Lung (tissue), 12 donors: ENCODE data around the gene MYO16. TPM values are rescaled to one million over a fixed set of nuclear protein-coding genes. Genes with fewer than 3 reads are reported as not detected.

Source experiments
- ATAC-seq: fragments of 200-7000 bp; cut with Tn5 transposase; one replicate; pipeline ENCODE4 v1.9.1; 2020; ENCODE audit warnings: moderate number of reproducible peaks; ENCODE audit not compliant: insufficient read depth, low FRiP score
- DNase-seq, 3 donors: peaks; one replicate each; pipeline ENCODE4 v3.0.0-alpha.2; 2013 to 2017
- H3K27ac ChIP-seq, 2 donors: one replicate each; pipeline ENCODE4 v1.5.1; 2013; ENCODE audit warnings: mild to moderate bottlenecking in 2 of 2, moderate library complexity in 2 of 2, control low read depth in 1 of 2, inconsistent platforms in 1 of 2, low read depth in 1 of 2, low read length in 1 of 2
- H3K27me3 ChIP-seq, 3 donors: one replicate each; pipeline ENCODE4 v1.5.1; 2013; ENCODE audit warnings: low read length in 2 of 3; ENCODE audit not compliant: control insufficient read depth in 3 of 3, insufficient read depth in 3 of 3
- H3K36me3 ChIP-seq, 4 donors: one replicate each; pipeline ENCODE4 v1.5.1; 2013; ENCODE audit warnings: low read length in 4 of 4, mild to moderate bottlenecking in 1 of 4, moderate library complexity in 1 of 4; ENCODE audit not compliant: control insufficient read depth in 4 of 4, insufficient read depth in 4 of 4
- H3K4me1 ChIP-seq, 5 donors: one replicate each; pipeline ENCODE4 v1.5.1; 2013; ENCODE audit warnings: low read length in 5 of 5, mild to moderate bottlenecking in 2 of 5, moderate library complexity in 1 of 5; ENCODE audit not compliant: control insufficient read depth in 5 of 5, insufficient read depth in 5 of 5
- H3K4me3 ChIP-seq: one replicate; pipeline ENCODE4 v1.5.1; 2013; ENCODE audit warnings: mild to moderate bottlenecking, control low read depth, moderate library complexity
- H3K9ac ChIP-seq, 2 donors: one replicate each; pipeline ENCODE4 v1.5.1; 2013; ENCODE audit warnings: low read length in 2 of 2, control low read depth in 1 of 2; ENCODE audit not compliant: insufficient read depth in 1 of 2
- H3K9me3 ChIP-seq, 4 donors: one replicate each; pipeline ENCODE4 v1.5.1; 2013; ENCODE audit warnings: low read length in 3 of 4, mild to moderate bottlenecking in 1 of 4, moderate library complexity in 1 of 4; ENCODE audit not compliant: control insufficient read depth in 4 of 4, insufficient read depth in 3 of 4
- WGBS, 2 donors: extraction: QIAGEN DNeasy Blood & Tissue Kit; methylation state at CpG; one replicate each; pipeline ENCODE4 v1.1.7; 2013; 5-methylcytosine and 5-hydroxymethylcytosine counted together
- polyA plus RNA-seq, 2 donors: library from polyadenylated mRNA; stranded (reverse); fragments of 200-250 nt; gene quantifications; one replicate each; pipeline ENCODE4 v1.2.1, GENCODE V29; 2013
- total RNA-seq, 2 donors: library from RNA; depleted of rRNA in 1 of 2; stranded (reverse); fragments of >200 nt in 1 of 2; gene quantifications; one replicate each; pipeline ENCODE4 v1.2.1, GENCODE V29; 2014 to 2021
- TF ChIP-seq, protein P1 (sequence below): IDR thresholded peaks from 2 replicates; pipeline ENCODE4 v1.5.1; 2012; ENCODE audit warnings: mild to moderate bottlenecking; ENCODE audit errors: control extremely low read depth, extremely low read depth
- donor health status: control.
- donor health status: control.
- donor health status: Bipolar disorder and iron deficiency.
- donor health status: healthy.
- donor health status: DM: yes; HTN: yes; CAD: no.

The MYO16 gene
- total and polyA plus RNA-seq, 4 donors, result 0.12 to 13.8 (median 0.88) TPM

DNA sequence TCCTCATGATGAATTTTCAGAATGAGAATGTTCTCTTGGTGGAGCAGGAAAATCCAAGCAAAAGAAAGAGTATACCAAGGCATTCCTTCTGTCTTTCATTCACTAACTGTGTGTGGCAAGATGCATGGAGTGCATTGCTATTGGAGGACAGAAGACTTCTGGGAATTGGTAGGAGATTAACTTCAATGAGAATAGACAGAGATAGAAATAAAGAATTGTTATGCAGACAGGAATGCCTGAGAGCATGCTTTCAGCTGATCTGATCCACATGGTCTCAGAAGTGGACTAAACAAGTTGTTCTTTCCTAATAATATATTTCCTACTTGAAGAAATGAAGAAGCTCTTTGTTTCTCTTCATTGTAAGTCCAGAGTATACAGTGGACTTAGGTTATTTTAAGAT lies 303.6 kb downstream of the MYO16 start:
- Histone ChIP-seq H3K4me1 (peaks cover 0 to 2% (median 0%) of the 10 kb centered on the region in 5 donors), H3K9me3 (no peaks in the 10 kb centered on the region), H3K4me3 (no peak overlapping the region), H3K9ac (no peak overlapping the region), H3K27me3 (no peaks in the 10 kb centered on the region), H3K27ac (no peak overlapping the region), H3K36me3 (no peaks in the 10 kb centered on the region)
- TF ChIP-seq, protein P1, sequence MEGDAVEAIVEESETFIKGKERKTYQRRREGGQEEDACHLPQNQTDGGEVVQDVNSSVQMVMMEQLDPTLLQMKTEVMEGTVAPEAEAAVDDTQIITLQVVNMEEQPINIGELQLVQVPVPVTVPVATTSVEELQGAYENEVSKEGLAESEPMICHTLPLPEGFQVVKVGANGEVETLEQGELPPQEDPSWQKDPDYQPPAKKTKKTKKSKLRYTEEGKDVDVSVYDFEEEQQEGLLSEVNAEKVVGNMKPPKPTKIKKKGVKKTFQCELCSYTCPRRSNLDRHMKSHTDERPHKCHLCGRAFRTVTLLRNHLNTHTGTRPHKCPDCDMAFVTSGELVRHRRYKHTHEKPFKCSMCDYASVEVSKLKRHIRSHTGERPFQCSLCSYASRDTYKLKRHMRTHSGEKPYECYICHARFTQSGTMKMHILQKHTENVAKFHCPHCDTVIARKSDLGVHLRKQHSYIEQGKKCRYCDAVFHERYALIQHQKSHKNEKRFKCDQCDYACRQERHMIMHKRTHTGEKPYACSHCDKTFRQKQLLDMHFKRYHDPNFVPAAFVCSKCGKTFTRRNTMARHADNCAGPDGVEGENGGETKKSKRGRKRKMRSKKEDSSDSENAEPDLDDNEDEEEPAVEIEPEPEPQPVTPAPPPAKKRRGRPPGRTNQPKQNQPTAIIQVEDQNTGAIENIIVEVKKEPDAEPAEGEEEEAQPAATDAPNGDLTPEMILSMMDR, result no peak
- DNase-seq (no peak), ATAC-seq (no peak)

DNA sequence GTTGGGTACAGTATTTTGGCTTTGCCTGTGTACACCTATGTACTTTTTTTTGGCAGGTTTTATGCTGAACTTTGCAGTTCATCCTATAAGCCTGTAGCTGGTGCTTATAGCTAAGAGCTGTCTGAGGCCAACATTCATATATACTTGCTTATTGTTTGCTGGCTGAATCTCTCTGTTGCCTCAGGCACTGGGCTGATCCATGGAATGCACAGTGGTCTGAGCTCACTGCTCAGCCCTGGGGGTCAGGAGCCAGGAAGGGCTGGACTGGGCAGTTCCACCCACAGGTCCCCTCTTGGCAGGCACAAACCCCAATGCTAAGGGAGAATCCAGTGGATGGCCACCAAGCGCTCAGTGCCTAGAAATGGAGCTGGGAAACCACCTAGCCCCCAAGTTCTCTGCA lies 308.7 kb downstream of the MYO16 start:
- peaks cover 0 to 2% (median 0%) of the 10 kb centered on the region in 4 donors for H3K9me3 ChIP-seq
- H3K27ac ChIP-seq, result no peak overlapping the region
- DNase-seq (no peak), ATAC-seq (no peak)
- no peak overlapping the region for H3K4me3 ChIP-seq
- no peak overlapping the region for H3K9ac ChIP-seq
- TF ChIP-seq, protein P1, result no peak
- no peaks in the 10 kb centered on the region for H3K27me3 ChIP-seq
- H3K36me3 ChIP-seq, result no peaks in the 10 kb centered on the region
- H3K4me1 ChIP-seq, result no peaks in the 10 kb centered on the region
- WGBS, 2 donors, result 98 to 100% methylated on average over 1 of the region's 1 CpG

DNA sequence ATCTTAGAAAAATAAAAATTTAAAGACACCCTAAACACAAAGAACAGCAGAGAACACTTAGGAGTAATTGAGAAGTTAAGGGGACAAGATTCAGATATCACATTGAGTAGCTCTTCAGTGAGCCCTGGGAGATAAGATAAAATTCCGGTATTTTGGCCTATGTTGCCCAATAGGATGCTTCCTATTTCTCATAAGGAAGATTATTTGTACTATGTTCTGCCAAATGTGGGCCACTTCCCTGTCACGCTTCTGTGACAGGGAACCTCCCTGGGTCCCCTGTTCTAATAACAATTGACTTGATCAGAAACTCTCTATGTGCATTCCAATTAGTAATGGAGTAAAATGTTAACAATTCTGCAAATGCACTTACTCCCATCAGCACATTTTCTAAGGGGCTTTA lies 310.7 kb downstream of the MYO16 start:
- no peak for ATAC-seq
- TF ChIP-seq, protein P1, result no peak
- 24 to 58% methylated on average over 2 of the region's 2 CpGs for WGBS, 2 donors

DNA sequence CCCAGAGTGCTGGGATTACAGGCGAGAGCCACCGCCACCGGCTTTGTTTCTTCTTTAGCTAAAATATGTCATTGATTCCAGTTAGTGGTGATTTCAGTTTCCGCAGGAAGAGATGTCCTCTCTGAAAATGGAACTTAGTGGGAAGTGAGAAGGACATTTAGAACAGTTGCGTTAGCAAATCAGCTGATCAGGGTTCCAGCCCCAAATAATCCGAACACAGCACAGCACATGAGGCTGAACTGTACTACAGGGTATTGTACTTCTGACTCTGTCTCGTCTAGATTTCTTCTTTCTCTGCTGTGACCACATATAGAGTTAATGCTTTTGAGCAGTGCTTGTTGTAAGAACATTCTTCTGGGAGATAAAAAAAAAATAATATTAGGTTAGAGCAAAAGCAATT lies 314.4 kb downstream of the MYO16 start:
- WGBS, 2 donors, result 89% methylated on average over 7 of the region's 7 CpGs
- ATAC-seq (no peak), DNase-seq (no peak)
- no peaks in the 10 kb centered on the region for H3K27me3 ChIP-seq
- no peaks in the 10 kb centered on the region for H3K9me3 ChIP-seq
- no peak overlapping the region for H3K27ac ChIP-seq
- H3K4me3 ChIP-seq, result no peak overlapping the region
- H3K36me3 ChIP-seq, result no peaks in the 10 kb centered on the region
- TF ChIP-seq, protein P1, result no peak
- peaks cover 0 to 5% (median 0%) of the 10 kb centered on the region in 5 donors for H3K4me1 ChIP-seq
- H3K9ac ChIP-seq, result no peak overlapping the region

More for the DNA sequence above, 310.7 kb downstream of the MYO16 start:
- Histone ChIP-seq H3K27ac (no peak overlapping the region), H3K4me3 (no peak overlapping the region), H3K9me3 (peaks cover 0 to 2% (median 0%) of the 10 kb centered on the region in 4 donors), H3K9ac (no peak overlapping the region), H3K36me3 (no peaks in the 10 kb centered on the region), H3K27me3 (no peaks in the 10 kb centered on the region), H3K4me1 (no peaks in the 10 kb centered on the region)
- DNase-seq, result no peak
